Middle frontal gyrus (tissue), 1 donor: Measurements from ENCODE around the gene LMAN2.
"Not testable (repeated sequence)": the region's sequence is repeated elsewhere in the genome, so short reads cannot be mapped to it uniquely, and the experiment has no call there.

Experiments used
- DNase-seq: peaks from one replicate; pipeline ENCODE4 v3.0.0-alpha.2; 2015; ENCODE audit warnings: low spot score; ENCODE audit errors: extremely low spot score

LMAN2 gene

DNA sequence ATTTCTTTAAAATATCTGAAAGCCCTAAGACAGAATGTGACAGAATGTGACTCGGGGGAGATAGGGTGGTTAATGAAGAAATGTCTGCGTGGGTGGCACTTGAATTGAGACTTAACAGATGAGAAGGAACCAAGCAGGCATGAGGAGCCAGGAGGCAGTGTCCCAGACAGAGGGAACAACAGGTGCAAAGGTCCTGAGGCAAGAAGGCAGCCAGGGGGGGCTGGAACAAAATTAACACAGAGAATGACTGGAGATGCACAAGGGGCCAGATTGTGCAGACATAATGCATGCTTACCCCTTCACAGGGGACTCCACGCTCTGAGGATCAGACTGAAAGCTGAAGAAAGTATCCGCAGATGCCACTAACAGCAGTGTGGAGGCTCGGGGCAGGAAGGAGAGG, 1.7 kb downstream of the LMAN2 start:
- DNase-seq = no peak

- no peak for DNase-seq
Measured at GRCh38 chr5:177349362-177349647, 2.2 kb downstream of the LMAN2 start.

DNA sequence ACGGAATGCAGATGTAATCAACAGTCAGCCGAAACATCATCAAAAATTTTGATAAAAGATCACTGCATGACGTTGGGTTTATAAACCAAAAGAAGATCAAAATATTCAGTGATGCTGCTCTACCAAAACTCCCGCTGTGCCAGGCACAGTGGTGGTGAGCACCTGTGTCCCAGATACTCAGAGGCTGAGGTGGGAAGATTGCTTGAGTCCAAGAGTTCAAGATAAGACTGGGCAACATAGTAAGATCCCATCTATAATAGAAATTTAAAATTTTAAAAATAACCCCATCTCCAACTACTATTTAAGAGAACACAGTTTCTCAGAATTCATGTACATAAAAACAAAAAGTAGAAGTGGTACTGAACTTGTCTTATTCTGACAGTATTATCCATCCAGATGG, 3.8 kb downstream of the LMAN2 start:
- DNase-seq = no peak

DNA sequence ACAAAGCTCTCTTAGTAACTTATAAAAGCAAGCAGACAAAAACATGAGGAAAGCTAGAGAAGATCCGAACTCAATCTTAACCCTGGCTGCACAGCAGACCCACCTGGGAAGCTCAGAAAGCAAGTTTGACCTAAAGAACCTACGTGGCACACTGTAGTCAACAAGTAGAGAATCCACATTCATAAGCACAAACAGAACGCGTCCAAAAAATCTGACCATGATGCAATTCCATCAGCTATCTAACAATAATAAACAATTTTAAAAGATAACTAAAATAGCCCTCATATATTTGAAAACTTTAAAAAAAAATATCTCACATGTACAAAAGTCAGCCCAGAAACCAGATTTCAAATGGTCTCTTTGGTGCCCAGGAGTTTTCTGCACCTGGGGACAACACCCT, 4.6 kb downstream of the LMAN2 start:
- no peak for DNase-seq

DNA sequence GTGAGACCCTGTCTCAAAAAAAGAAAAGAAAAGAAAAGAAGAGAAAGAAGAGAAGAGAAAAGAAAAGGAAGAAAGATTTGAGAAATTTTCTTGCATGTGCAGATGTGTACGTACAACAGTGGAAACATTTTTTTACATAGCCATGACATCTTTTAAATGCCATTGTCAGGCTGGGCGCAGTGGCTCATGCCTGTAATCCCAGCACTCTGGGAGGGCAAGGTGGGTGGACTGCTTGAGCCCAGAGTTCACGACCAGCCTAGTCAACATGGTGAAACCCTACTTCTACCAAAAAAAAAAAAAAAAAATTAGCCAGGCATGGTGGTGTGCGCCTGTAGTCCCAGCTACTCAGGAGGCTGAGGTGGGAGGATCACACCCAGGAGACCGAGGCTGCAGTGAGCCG, 6.6 kb downstream of the LMAN2 start:
- DNase-seq = no peak

- no peak for DNase-seq
Measured at GRCh38 chr5:177343777-177344176, 7.7 kb downstream of the LMAN2 start.

DNA sequence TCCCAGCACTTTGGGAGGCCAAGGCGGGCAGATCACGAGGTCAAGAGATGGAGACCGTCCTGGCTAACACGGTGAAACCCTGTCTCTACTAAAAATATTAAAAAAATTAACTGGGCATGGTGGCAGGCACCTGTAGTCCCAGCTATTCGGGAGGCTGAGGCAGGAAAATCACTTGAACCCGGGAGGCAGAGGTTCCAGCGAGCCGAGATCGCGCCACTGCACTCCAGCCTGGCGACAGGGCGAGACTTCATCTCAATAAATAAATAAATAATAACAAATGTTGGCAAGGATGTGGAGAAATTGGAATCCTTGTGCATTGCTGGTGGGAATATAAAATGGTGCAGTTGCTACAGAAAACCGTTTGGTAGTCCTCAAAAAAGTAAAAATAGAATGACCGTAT, 8.5 kb downstream of the LMAN2 start:
- DNase-seq = not testable (repeated sequence)

GRCh38 chr5:177339107-177339638, 12.3 kb downstream of the LMAN2 start:
- no peak for DNase-seq

DNA sequence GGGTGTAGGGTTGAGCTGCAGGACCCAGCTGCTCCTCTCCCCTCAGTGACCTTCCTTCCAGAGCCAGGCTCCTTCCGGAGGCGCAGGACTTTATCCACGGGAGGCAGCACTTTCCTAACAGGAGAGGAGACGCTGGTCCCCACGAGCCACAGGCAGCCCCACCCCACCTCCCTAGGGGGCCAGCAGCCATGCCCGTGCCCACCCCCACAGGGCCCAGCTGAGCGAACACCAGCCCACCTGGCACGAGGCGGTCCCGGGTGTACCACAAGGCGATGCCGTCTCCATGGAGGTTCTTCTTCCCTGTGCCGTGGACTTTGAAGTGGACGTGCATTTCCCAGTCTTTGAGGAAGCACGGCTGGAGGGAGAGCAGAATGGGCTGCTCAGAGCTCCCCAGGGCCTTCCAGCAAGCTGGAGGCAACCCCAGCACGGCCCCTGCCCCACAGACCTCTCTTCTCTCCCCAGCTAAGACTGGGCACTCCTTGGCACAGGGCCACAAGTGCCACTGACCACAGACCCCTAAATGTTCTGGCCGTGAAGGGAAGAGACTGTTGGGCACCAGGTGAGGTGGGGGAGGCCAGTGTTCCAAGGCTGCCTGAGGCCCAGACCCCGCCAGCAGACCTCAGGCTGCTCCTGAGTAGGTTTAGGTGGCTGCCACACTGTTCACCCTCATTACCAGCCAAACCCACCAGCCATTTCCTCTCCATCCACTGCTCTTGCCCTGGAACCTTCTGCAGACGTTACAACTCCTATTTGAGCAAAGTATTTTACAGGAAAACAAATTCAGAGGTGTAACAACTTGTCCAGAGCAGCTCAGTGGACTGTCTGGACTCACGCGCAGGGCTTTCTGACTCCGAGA, 13.0 kb downstream of the LMAN2 start:
- DNase-seq = no peak

DNA sequence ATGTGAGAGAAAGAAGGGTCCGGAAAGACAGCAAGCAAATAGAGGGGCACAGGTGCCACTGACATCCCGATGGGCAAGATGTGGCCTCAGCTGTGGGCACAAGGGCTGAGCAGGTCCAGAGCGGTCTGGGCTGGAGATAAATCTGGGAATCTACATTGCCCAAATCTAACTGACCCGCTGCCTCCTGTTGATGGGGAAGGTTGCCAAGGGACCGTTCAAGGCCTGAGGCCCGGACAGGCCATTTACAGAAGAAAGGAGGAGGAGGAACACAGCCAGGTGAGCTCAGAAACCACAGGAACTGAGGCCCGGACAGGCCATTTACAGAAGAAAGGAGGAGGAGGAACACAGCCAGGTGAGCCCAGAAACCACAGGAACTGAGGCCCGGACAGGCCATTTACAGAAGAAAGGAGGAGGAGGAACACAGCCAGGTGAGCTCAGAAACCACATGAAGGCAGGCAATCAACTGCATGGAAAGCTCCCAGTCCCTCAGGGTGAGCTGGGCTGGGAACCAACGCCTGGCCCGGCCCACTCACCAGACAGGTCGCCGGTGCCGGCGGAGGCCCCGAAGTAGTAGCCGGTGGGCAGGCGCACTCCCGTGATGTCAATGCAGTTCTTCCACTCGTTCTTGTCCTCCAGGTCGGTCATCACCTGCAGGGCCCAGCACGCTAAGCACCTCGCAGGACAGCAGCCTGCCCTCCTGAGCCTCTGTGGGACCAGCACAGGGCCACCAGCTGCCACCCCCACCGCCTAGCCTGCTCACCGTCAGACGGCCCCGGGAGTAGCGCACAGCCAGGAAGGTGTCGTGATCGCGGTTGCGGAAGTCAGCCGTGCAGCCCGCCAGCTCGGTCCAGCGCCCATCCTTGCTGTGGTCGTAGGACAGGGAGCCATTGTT, 14.6 kb downstream of the LMAN2 start:
- no peak for DNase-seq

- no peak for DNase-seq
Measured at GRCh38 chr5:177336112-177336511, 15.4 kb downstream of the LMAN2 start.

GRCh38 chr5:177335701-177336065, 15.8 kb downstream of the LMAN2 start:
- no peak for DNase-seq

- no peak for DNase-seq
Measured at GRCh38 chr5:177334781-177335700, 16.4 kb downstream of the LMAN2 start.

DNA sequence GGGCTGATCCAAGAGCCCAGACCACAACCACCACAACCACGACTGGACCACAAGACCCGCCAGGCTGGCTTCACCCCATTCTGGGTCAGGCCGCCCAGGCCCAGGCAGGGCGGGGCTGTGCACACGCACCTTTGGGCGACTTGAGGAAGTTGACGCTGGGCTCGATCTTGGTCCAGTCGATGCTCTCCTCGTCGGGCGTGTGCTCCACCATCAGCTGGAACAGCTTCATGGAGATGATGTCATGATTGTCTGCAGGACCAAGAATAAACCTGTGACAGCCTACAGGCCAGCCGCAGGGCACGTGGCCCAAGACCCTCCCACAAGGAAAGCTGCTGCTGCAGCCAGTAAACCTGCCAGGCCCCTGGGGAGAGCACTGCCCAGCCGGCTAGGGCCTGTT, 17.3 kb downstream of the LMAN2 start:
- no peak for DNase-seq

GRCh38 chr5:177333420-177334154, 17.9 kb downstream of the LMAN2 start:
- no peak for DNase-seq

DNA sequence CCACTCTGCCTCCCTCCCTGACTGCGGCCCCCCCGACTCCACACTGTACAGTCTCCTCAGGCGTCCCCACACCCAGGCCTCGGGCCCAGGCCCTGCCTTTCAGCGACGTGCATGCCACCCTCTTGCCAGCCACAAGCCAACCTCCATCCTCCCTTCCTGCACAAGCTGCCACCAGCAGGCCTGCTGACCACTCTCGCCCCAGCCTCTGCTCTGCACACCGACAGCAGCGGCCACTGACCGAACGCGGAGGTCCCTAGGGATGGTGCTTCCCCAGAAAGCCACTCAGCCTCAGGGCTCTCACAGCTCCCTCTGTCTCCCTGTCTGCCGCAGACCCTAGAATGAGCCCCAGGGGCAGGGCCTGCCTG, 18.6 kb downstream of the LMAN2 start:
- no peak for DNase-seq

DNA sequence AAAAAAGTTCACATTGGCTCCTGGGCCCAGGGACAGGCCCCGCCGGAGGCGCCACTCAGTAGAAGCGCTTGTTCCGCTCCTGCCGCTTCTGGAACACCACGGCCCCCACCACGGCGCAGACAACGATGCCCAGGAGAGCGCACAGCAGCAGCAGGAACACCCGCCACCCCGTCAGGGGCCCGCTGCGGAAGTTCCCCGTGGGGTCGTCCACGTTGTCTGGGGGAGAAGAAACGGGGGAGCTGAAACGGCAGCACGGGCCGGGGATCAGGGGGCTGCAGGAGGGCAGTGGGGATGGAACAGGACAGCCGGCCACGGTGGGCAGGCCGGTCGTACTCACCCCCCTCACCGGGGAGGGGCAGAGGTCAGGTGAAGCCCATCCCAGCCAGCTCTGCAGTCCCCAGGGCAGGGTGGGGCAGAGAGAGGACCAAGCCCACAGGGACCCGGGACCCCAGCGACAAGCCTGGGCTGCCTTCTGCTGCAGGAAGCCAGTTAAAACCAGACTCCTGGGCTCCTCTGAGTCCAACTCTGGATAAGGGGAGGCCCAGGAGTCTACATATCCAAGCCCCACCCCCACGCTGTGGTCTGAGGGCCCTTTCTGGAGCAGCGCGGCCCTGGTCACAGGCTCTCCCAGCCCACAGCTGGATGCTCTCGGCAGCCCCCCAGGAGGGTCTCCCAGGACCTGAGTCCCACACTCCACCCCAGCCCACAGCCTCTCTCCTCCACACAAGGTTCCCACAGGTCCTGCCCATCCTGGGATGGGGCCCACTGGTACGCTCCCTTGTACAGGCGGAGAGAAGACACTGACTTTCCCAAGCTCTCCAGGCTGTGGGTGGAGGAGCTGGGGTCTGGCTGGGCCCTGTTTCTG, 19.2 kb downstream of the LMAN2 start:
- no peak for DNase-seq

DNA sequence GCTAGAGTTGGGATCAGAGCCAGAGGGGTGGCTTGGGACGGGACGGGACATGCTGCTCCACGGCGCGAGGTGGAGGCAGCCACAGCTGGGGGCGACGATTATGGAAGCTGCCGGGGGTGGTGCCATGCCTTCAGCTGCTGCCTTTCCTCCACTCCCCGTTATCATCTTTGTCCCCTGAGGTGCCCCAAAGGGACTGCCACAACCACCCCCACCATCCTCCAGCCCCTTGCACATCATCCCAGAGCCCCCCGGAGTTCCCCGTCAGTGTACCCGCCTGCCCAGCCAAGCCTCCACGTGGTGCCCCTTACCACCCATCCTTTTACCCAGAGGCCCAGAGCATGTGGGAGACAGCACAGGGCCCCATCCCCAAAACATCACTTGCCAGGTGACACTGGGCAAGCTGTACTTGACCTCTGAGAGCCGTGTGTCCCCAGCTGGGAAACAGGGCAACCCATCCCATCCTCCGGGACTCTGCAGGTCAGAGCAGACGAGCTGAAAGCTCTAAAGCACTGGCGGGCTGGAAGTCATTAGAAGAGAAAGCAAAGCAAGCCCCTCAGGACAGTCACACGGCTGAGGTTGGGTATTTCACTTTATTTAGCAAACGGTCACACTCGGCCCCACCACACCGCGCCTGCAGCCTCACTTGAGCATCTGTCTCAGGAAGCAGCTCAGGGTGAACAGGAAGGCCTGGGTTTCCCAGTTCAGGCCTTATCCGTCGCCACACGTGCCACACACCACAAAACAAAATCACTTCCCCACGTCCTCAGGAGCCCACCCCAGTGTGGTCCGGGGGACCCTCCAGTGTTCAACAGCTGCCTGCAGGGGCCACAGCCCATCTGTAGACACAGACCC, 20.3 kb downstream of the LMAN2 start:
- no peak for DNase-seq

- no peak for DNase-seq
Measured at GRCh38 chr5:177329883-177330282, 21.6 kb downstream of the LMAN2 start.
